Measurements from ENCODE around the gene USP11. TPM values are rescaled to one million over a fixed set of nuclear protein-coding genes. Genes with fewer than 3 reads are reported as not detected.

USP11 gene
- total and polyA plus RNA-seq, 2 of the 8 experiments (the other 6 are each of a cell fraction or from before 2014, with no cell fraction given) = 40.9 to 84.0 TPM

DNA sequence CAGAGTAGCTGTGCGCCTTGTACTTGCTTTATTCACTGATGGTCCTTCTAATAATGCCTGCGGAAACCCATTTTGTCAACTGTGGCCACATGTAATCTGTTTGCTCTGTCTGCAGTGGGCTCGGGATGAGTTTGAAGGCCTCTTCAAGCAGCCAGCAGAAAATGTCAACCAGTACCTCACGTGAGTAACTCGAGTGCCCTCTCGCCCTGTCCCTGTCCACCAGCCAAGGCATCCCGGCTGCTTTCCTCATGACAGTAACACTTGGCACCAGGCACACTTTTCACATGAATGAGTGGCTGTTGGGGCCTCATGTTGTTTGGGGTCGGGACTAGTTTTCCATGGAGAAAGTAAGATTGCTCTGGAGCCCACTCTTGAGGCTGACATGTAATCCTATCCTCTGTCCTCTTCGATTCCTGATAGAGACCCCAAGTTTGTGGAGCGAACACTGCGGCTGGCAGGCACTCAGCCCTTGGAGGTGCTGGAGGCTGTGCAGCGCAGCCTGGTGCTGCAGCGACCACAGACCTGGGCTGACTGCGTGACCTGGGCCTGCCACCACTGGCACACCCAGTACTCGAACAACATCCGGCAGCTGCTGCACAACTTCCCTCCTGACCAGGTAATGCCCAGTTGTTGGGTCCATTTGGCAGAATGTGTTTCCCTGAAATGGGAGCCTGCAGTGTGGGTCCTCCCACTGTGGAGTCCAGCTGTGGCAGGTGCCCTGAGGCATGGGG is 23.1 kb upstream of the USP11 start:
- WGBS, 2 experiments (ENCODE audit: extremely low coverage in 1 of 2, insufficient coverage in 1 of 2, insufficient read length in 1 of 2, insufficient replicate concordance in 2 of 2, low coverage in 1 of 2, low lambda C conversion rate in 2 of 2, missing lambda C conversion rate in 1 of 2) = 98% methylated on average over 11 of the region's 16 CpGs; no CpG with 5 or more reads in 1 of the 2 experiments
- H2BK5ac ChIP-seq (ENCODE audit: low read depth, low read length) = no peak overlapping the region
- TF ChIP-seq SIN3A (conservative IDR thresholded peaks at IDR 0.05 in 1 of 2, IDR thresholded peaks at IDR 0.05 in 1 of 2; ENCODE audit: low read depth in 1 of 2, low read length in 2 of 2) = no peak

More for the DNA sequence above, 23.1 kb upstream of the USP11 start:
- Histone ChIP-seq H4K20me1 (replicated peaks in 1 of 2; ENCODE audit: control insufficient read depth in 1 of 2, insufficient read depth in 2 of 2, low read length in 2 of 2) (peaks cover 0 to 20% of the 10 kb centered on the region in 2 experiments), H4K8ac (ENCODE audit: extremely low read depth, insufficient read depth, low read length) (peak overlapping the region; percentile 51; the same call in 1 of the 2 replicates), H3K14ac (ENCODE audit: insufficient read length) (no peak overlapping the region), H3K27ac (ENCODE audit: low read depth, low read length) (no peak overlapping the region), H3K23ac (ENCODE audit: insufficient read length) (no peak overlapping the region), H3K9ac (replicated peaks in 1 of 4; ENCODE audit: extremely low read depth in 1 of 4, low read depth in 3 of 4, low read length in 3 of 4) (no peak overlapping the region), H3K4me1 (replicated peaks in 1 of 4; ENCODE audit: control insufficient read depth in 3 of 4, insufficient read depth in 4 of 4, low read length in 3 of 4) (no peaks in the 10 kb centered on the region), H3K56ac (replicated peaks; ENCODE audit: insufficient read length, low read depth, low read length) (no peak overlapping the region), H2AFZ (ENCODE audit: low read length) (no peak overlapping the region), H2BK15ac (ENCODE audit: low read length) (no peak overlapping the region), H2BK120ac (replicated peaks; ENCODE audit: low read depth, low read length) (no peak overlapping the region), H3K4me3 (ENCODE audit: extremely low read depth in 1 of 4, insufficient read depth in 2 of 4, low read depth in 3 of 4, low read length in 4 of 4) (no peak overlapping the region), H3K27me3 (replicated peaks in 1 of 4; ENCODE audit: control insufficient read depth in 3 of 4, extremely low read depth in 1 of 4, insufficient read depth in 3 of 4, low read length in 3 of 4) (no peaks in the 10 kb centered on the region), H3K4ac (replicated peaks; ENCODE audit: insufficient read length, low read depth, low read length) (no peak overlapping the region), H3K4me2 (ENCODE audit: insufficient read depth in 1 of 2, low read depth in 2 of 2, low read length in 2 of 2) (no peak overlapping the region), H2BK20ac (ENCODE audit: low read length) (no peak overlapping the region), H3K9me3 (ENCODE audit: insufficient read depth in 2 of 2, low read depth in 1 of 2, low read length in 1 of 2) (no peaks in the 10 kb centered on the region), H2AK5ac (ENCODE audit: low read depth, low read length) (no peak overlapping the region), H4K5ac (ENCODE audit: insufficient read length, low read depth, low read length) (no peak overlapping the region), H3K18ac (ENCODE audit: extremely low read depth, low read length) (no peak overlapping the region), H3K79me1 (ENCODE audit: low read depth, low read length) (no peaks in the 10 kb centered on the region; the same call in 1 of the 2 replicates), H3K79me2 (ENCODE audit: control insufficient read depth in 1 of 2, insufficient read depth in 2 of 2, low read length in 2 of 2) (no peaks in the 10 kb centered on the region), H4K91ac (replicated peaks; ENCODE audit: insufficient read length, low read length) (no peak overlapping the region), H2BK12ac (ENCODE audit: low read depth, low read length) (no peak overlapping the region), H3K23me2 (ENCODE audit: low read depth, low read length) (no peaks in the 10 kb centered on the region), H3K36me3 (ENCODE audit: control insufficient read depth in 2 of 4, insufficient read depth in 4 of 4, low read length in 3 of 4) (peaks cover 37 to 97% (median 75%) of the 10 kb centered on the region in 4 experiments)
- ChIA-PET CTCF (ENCODE audit: partially characterized antibody) (no interaction called here), POLR2A (ENCODE audit: partially characterized antibody) (interaction anchor here (1.0 to 2.3 kb wide), 4 partner anchors 8 to 11 kb away, joined by 3 to 8 read pairs (median 8); partner anchors contain the start of gene CDK16)
- no peak for FAIRE-seq
- no peak for DNase-seq (ENCODE audit: low read depth in 1 of 2, low spot score in 2 of 2)

All from H1 (cell line).